ENCODE results near the gene CISD1.

Gene CISD1

DNA sequence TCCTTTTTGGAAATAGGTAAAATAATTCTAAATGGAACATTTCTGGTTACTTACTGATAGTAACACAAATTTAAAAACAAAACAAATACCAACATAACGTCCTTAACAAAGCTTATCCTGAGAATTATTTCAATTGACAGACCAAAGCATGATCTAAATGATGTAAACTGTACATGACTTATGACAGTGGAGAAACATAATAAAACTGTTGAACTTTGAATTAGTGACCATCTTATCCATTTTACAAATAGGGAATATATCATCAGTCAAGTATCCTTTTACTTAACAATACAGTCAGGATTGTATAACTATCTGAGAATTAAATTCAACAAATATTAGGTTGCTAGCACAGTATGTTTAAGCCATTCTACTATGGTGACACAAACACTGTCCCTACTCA is 3.7 kb upstream of the CISD1 start:
- DNase-seq (ENCODE audit: low read depth in 2 of 2), result no peak

DNA sequence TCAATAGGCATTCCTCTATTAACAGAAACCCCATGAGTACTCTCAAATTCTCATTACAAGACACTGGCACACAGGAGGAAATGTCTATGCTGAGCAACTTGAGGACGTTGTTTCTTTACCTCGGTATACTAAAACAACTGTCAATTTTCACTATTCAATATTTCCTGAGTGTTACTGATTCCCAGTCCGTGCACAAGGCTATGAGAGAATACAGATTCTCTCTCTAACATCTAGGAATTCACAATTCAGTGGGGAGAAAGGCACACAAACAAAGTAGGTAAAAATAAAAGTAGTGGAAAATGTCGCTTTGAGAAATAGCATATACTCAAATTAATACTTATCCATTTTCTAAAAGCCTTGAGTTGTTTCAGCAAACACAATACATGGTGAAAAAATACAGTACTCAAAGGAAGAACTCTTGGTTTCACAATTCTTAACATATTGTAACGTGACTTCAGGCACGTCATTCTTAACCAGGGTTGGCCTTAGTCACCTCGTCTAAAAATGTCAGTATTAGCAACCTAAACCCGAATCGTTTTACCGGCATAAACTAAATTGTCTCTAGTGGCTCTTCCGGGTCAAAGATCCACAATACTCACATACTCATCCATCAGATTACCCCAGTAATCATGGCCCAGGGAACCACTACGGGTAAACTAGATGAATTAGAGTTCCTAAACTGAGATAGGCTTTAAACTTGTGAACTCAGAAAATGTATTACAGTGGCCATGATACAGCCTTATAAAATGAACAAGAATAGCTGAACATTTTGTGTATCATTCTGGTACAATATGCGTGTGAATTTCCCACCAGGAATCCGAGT is 2.7 kb upstream of the CISD1 start:
- DNase-seq (ENCODE audit: low read depth in 2 of 2), result no peak

DNA sequence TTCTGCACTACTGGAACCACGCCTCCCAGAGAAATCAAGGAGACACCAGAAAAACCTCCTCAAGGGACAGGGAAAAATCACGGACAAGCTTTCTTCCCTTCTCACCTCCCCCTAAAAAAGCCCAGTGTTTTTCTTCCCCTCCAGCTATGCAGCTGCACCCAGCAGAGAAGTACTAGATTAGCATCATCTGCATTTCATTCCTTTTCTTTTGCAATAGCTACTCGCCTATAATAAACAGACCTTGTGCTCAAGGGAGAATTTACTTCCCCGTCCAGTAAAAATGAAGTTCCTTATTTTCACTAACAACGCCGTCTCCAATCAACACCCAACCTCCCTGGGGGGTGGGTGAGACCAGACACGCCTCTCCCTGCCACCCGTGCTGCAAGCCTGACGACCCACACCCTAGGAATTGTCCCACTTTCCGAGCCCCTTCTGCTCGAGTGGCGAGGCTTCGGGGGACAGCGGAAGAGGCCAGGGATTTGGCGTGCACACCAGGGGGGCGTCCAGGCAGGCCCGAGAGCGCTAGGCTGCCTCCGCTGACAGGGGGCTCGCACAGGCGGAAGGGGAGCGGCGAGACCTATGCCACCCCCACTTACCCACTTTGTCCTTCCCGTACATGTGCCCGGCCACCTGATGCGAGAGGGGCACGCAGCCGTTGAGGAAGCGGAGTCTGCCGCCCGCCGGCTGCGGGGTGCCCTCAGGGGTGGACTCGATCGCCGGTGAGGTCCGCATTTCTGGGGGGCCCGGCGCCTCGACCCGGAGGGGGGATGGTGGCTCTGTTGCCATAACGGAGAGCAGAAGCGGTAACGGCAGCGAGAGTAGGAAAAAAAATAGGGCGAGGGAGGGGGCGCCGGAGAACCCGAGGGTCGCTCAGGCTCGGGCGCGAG is 1.9 kb upstream of the CISD1 start:
- DNase-seq (ENCODE audit: low read depth in 2 of 2), result peak in 1 of 2 experiments; percentile 12

DNA sequence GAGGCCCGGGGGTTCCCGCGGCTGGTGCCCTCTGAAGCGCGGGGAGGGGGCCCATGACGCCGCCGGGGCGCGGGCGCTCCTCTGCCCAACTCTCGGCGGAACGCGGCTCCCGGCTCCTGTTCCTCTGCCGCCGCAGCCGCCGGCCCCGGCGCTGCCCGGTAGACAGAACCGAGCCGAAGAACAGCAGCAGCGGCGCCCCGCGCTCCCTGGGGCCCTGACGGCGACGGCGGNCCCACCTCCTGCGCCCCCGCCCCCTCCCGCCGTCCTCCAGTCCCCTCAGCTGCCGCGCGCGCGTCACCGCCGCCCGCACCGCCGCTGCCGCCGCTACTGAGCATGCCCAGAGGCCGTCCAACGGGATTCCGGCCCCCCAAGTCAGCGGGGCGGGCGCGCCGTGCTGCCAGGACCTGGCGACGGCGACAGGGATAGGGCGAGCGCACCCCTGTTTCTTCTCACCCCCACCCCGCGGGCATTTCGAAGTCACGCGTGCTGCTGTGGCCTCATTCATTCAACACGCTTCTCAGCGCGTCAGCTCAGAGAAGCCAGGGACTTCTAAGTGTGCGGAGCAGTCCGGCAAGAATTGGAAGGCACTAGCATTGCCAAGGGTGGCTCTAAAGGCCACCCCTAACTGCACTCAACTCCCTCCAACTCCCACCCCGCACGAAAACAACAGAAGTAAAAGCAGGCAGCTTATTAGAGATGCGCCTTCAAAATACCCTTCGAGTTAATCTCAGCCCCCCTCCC is 1.1 kb upstream of the CISD1 start, which contains the start of gene IPMK:
Gene IPMK, minus strand, starts transcription at position 182 of the 741 bp plus-strand sequence. CDS start 283 bp downstream, outside the sequence.
- peak; percentile 86 to 87 for DNase-seq (ENCODE audit: low read depth in 2 of 2)

DNA sequence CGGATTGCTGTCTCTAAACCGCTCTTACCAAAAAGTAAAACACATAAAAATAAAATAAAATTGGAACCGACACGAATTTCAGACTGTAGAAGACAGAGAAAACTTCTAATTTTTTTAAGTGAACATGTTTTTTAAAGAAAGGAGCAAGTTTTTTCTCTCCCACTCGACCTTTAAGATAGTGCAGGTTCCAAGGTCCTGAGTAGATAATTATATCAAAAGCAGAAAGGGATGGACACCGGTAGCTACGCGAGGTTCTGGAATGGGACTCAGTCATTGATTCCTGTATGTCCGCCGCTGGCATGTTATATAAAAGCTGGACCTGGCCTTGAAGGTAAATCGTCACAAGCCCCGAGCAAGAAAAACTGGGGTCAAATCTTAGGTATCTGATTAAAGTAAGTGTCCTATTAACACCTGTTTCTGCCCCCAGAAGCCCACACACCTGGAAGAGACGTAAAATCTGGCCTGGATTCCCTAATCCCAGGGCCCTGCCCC is 462 bp upstream of the CISD1 start:
- DNase-seq (ENCODE audit: low read depth in 2 of 2), result no peak

DNA sequence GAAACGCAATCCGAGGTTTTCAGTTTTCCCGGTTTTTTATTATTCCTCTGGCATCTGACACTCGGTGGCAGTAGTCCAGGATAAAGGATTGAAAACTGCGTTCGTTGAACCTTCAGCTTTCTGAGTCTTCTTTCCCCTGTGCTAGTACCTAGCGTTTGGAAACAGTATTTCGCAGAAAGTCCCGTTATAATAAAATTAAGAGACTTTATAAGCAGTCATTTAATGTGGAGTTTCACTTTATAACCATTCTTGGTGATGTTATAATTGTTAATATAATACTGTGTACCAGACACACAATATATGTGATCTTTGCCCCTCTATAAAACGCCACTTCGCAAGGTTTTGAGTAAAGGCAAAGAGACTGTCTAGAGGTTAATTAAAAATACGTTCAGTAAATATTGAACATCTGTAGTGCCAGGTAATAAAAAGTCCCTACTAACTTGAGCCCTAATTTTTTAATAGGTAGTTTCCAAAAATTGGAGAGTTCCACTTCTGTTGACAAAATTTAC is 874 bp downstream of the CISD1 start:
- DNase-seq (ENCODE audit: low read depth in 2 of 2), result no peak

DNA sequence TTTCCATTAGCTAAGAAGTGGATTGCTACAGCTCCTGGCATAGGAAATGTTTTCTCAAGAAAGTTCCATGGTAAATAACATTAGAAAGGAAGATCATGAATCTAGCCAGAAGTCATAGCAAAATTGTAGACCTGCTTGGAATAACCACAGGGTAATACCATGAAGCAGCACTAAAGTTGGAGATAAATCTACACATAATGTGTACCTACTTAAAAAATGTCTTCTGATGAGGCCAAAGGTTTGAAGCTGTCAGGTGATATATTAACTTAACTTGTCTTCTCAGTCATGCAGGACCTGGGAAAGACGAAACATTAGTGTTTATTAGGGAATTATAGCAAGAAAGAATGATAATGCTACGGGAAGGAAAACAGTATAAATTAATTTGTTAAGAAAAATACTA is 6.3 kb downstream of the CISD1 start:
- no peak for DNase-seq (ENCODE audit: low read depth in 2 of 2)

DNA sequence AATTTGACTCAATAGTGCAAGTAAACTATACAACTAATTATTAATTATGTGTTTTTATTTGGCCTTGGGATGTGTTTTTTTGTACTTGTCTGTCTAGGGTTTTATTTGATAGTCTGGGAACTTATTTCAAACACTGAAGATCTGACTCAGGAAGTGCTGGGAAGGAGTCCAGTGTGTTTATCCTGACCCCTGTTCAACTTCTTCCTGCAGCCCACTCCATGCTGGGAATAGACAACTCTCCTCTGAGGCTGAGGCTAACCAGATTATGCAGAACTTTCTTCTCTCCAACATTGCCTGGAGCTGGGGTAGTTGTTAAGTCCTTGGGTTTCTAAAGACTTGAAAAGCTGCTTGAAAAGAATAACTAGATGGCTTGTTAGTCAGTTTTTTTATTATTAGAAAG is 6.9 kb downstream of the CISD1 start:
- no peak for DNase-seq (ENCODE audit: low read depth in 2 of 2)

DNA sequence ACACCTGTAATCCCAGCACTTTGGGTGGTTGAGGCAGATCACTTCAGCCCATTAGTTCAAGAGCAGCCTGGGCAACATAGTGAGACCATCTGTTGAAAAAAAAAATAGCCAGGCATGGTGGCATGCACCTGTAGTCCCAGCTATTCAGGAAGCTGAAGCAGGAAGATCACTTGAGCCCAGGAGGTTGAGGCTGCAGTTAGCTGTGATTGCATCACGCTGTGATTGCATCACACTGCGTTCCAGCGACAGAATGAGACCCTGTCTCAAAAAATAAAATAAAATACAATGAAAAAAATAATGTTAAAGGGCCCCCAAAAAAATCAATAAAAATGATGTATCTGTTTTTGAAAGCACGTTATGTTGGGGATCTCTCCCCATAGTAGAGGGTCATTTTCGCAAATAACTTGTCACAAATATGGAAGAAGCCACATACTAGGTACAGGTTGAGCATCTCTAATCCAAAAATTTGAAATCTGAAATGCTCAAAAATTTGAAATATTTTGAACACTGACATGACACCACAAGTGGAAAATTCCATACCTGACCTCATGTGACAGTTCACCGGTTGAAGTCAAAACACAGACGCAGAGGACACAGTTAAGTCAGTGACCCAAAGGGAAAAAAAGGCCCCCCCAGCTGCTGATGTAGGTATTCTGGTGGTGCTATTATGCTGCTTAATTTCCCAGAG is 9.5 kb downstream of the CISD1 start:
- DNase-seq (ENCODE audit: low read depth in 2 of 2), result no peak

DNA sequence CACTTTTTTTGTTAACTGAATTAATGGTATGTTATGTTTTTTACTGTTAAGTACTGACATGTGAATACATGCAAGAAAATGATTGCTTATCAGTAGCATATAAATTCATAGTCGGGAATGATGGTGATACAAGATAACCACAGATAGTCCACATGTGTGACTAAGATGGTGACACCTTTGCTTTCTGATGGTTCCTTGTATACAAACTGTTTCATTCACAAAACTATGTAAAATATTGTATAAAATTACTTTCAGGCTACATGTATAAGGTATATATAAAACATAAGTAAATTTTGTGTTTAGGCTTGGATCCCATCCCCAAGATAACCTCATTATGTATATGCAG is 10.0 kb downstream of the CISD1 start:
- no peak for DNase-seq (ENCODE audit: low read depth in 2 of 2)

DNA sequence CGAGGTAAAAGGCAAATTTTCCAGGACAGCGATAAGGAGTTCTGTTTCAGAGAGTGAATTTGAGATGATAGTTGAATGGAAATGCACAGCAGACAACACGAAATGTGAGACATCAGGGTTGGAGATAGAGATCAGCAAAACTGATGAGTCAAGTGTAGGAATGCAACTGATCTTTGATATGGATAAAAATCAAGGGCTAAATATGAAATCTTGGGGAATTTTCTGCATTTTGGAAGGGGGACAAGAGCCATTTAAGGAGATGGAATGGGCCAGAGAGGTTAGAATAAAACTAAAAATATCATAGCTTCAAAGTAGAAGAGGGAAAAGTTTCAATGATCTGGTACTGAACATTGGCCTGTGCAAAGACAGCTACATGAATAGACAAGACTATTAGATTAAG is 11.5 kb downstream of the CISD1 start:
- no peak for DNase-seq (ENCODE audit: low read depth in 2 of 2)

DNA sequence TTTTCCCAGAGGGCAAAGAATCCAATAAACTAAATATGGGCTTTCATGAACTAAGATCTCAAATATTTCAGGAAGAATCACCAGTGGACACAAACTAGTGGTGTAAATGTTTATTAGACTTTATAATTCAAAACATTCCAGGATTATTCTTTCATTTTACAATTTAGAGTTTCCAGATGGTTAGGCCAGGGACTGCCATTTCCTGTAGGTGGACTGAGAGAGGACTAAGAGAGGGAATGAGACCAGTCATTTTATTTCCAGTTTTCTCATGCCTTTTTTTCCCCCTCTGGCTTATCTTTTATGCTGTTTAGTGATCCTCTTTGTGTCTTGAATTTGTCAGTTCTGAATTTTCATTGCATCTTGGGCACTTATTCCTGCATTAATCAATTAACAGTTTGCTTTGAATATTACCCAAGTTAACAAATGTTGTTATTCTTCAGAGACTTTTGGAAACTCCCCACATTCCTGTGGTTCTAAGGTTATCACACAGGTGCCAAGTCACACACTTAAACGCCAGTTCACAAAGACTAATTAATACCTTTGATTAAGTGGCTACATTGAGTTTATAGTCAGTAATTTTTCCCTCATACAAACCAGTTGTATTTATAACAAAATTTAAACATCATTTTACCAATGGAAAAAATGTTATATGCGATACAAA is 12.3 kb downstream of the CISD1 start:
- no peak for DNase-seq (ENCODE audit: low read depth in 2 of 2)

DNA sequence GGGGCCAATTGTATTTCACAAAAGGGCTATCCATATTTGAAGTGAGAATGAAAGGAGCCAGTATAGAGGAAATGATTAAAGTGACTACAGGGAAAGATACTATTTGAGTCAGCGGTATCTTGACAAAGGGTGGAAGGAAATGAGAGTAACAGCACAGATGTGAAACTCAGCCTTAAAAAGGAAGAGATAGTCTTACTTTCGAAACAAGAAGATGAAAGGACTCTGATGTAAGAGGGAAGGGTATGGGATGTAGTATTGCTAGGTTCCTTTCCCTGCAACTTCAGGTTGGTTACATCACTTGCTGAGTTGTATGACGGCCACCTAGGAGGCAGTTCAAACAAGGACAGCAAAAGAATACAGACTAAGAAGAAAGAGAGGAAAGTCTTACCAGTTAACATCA is 13.7 kb downstream of the CISD1 start:
- DNase-seq (ENCODE audit: low read depth in 2 of 2), result no peak

DNA sequence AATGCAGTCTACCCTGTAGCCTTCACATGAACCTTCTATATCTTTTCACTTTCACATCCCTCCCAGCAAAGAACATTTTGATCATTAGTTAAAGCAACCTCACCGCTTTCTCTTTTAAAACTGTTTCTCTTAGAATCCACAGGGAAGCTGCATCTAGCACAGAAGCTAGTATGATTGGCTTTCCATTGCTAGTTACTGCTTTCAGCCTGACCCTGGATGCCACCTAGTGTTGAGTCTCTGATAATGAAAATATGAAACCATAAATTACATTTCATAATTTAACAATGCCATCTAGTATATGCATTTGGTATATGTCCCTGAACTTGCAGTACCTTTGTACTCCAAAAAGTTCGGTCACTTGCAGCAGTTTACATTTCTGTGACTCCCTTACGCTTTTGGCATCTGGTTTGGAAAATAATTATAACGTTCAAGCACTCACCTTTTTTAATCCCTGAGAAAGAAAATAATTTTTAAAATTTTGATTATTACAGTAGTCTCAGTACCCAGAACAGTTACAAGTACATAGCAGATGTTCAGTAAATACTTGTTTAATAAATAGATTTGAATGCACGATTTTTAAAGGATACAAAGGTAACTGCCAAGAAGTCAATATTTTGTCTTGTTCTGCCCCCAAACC is 22.7 kb downstream of the CISD1 start:
- DNase-seq (ENCODE audit: low read depth in 2 of 2), result no peak

DNA sequence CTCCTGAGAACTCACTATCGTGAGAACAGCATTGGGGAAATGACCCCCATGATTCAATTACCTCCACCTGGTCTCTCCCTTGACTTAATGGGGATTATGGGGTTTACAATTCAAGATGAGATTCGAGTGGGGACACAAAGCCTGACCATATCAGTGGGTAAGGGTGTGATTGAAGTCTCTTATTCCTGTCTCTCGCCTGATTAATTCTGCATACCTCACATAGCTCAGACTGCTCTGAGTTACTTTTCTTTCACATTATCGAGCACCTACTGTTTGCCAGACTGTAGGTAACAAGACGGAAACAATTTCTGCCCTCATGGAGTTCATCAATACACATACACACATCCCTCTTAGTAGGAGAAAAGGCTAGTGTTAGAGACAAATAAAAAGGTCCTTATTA is 25.0 kb downstream of the CISD1 start:
- DNase-seq (ENCODE audit: low read depth in 2 of 2), result no peak

DNA sequence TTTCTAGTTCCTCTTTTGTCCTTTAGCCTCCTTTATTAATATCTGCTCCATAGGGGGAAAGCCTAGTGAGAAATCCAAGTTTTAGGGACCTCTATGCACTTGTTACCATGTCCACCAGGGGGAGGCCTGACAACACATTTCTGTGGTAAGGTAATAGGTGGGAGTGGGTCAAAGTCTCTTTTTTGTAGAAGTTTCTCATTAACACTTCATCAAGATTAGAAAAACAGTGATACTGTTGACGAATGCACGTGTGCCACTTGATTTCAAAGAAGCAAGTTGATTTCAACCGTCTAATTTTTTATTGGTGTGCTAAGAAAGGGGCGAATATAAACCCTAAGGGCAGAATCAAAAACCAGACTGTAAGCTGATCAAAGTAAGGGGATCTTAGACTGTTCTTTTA is 30.6 kb downstream of the CISD1 start:
- peak; percentile 12 to 41 for DNase-seq (ENCODE audit: low read depth in 2 of 2)

DNA sequence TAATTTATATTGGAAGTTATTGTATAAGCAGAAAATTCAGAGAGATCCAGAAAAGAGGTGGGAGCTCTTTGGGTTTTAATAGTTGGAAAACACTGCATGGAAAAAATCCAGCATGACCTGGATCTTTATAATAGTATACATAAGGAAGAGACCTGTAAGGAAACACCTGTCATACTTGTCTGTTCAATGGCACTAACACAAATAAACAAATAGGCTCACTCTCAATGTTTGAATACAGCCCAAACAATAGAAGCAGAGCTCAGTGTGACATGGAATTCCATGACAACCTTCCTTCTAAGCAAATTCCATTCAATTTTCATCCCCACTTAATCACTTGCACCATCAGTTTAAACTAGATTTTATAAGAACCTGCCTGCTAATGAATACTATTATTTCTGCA is 31.7 kb downstream of the CISD1 start:
- no peak for DNase-seq (ENCODE audit: low read depth in 2 of 2)

DNA sequence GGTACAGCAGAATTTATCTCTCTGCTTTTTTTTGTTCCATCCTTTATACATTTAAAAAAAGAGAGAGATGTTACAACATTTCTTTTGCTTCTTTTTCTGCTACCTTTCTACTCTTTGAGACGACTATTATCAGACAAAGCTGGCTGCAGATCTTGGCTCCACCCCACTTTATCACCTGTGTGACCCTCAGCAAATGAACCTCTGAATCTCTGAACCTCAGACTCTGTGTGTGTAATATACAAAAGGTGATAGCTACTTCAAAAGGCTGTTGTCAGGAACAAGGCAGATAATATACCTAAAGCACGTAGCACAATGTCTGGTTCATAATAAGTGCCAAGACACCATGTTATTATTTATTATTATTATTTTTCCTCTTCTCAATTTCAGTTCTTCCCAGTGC is 33.3 kb downstream of the CISD1 start:
- DNase-seq (ENCODE audit: low read depth in 2 of 2), result no peak

DNA sequence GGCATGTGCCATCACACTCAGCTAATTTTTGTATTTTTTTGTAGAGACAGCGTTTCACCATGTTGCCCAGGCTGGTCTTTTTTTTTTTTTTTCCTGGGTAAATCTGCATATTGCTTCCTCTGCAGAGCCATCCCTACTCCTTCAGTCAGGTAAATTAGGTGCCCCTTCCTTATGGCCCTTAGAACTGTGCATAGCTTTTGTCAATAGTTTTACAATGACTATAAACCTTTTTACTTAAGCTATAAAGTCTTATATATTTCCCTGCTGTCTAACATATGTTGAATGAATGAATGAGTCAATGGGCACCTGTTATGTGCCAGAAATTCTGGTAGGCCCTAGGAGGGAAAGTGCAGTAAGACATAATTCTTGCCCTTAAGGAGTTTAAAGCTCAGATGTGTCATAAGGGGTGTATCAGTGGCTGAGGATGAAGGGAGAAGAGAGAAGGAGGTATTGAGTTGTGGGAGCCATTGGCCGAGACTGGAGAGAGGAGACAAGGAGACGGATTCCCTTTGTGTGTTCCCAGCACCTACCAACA is 35.2 kb downstream of the CISD1 start:
- no peak for DNase-seq (ENCODE audit: low read depth in 2 of 2)

DNA sequence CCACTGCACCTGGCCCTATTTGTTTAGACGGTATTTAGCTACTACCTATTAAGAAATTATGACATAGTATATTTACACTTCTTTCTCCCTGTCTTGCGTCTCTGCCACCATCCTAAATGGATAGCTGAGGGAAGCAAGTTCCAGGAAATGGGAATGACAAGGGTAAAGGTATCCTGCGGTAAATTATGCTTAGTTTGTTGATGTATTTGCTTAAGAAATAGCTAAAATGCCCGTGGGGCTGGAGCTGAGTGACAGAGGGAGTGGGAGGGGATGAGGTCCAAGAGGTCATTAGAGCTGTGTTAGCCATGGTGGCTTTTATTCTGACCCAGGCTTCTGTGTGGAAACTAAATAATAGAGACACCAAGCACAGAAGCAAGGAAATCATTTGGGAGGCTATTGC is 36.9 kb downstream of the CISD1 start:
- no peak for DNase-seq (ENCODE audit: low read depth in 2 of 2)

Data from stimulated activated CD4-positive, alpha-beta T cell treated with anti-CD3 and anti-CD28 coated beads, Interleukin-12 subunit alpha, Interleukin-12 subunit beta, amount 100 ng/mL, for 24 hours (primary cell).